Activated naive CD4-positive, alpha-beta T cell (primary cell): ENCODE measurements around the gene TEX11.
"Not testable (repeated sequence)": the region's sequence is repeated elsewhere in the genome, so short reads cannot be mapped to it uniquely, and the experiment has no call there.

Experiments
- DNase-seq, 4 experiments: peaks; one replicate each; lab custom pipeline; 2025; lab: John Stamatoyannopoulos, UW

Gene TEX11

GRCh38 chrX:70755850-70756249, 152.7 kb downstream of the TEX11 start:
- peak in 2 of 4 experiments; percentile 27 to 42 for DNase-seq

GRCh38 chrX:70754169-70754848, 154.2 kb downstream of the TEX11 start:
- no peak for DNase-seq

- DNase-seq, result not testable (repeated sequence)
Observed at GRCh38 chrX:70733774-70734173, 174.7 kb downstream of the TEX11 start.

GRCh38 chrX:70727961-70728360, 180.6 kb downstream of the TEX11 start:
- not testable (repeated sequence) for DNase-seq

GRCh38 chrX:70720721-70721120, 187.8 kb downstream of the TEX11 start:
- no peak for DNase-seq

- DNase-seq, result not testable (repeated sequence)
Observed at GRCh38 chrX:70711336-70711735, 197.2 kb downstream of the TEX11 start.

GRCh38 chrX:70694339-70695122, 214.0 kb downstream of the TEX11 start:
- no peak for DNase-seq

- not testable (repeated sequence) for DNase-seq
Observed at GRCh38 chrX:70679455-70679854, 229.1 kb downstream of the TEX11 start.

GRCh38 chrX:70675284-70675683, 233.2 kb downstream of the TEX11 start:
- no peak for DNase-seq

GRCh38 chrX:70672326-70672725, 236.2 kb downstream of the TEX11 start:
- no peak for DNase-seq

- DNase-seq, result no peak
Observed at GRCh38 chrX:70669120-70669519, 239.4 kb downstream of the TEX11 start.

- DNase-seq, result no peak
Observed at GRCh38 chrX:70664726-70665125, 243.8 kb downstream of the TEX11 start.

GRCh38 chrX:70661124-70661523, 247.4 kb downstream of the TEX11 start:
- not testable (repeated sequence) for DNase-seq

GRCh38 chrX:70657546-70657945, 251.0 kb downstream of the TEX11 start:
- not testable (repeated sequence) for DNase-seq

- DNase-seq, result no peak
Observed at GRCh38 chrX:70656304-70656703, 252.2 kb downstream of the TEX11 start.

- DNase-seq, result not testable (repeated sequence)
Observed at GRCh38 chrX:70647910-70648309, 260.6 kb downstream of the TEX11 start.

GRCh38 chrX:70636218-70636617, 272.3 kb downstream of the TEX11 start:
- no peak for DNase-seq

GRCh38 chrX:70635669-70636068, 272.8 kb downstream of the TEX11 start:
- no peak for DNase-seq

GRCh38 chrX:70635227-70635626, 273.3 kb downstream of the TEX11 start:
- DNase-seq, result no peak

- DNase-seq, result no peak
Observed at GRCh38 chrX:70621743-70622142, 286.8 kb downstream of the TEX11 start.

GRCh38 chrX:70618467-70618866, 290.0 kb downstream of the TEX11 start:
- no peak for DNase-seq

- no peak for DNase-seq
Observed at GRCh38 chrX:70613295-70613694, 295.2 kb downstream of the TEX11 start.

GRCh38 chrX:70605352-70605751, 303.2 kb downstream of the TEX11 start:
- DNase-seq, result no peak
